Measurements from ENCODE around the gene ZYG11B. TPM values are rescaled to one million over a fixed set of nuclear protein-coding genes. Genes with fewer than 3 reads are reported as not detected.

The ZYG11B gene
- total and polyA plus RNA-seq, 9 of the 15 experiments (the other 6 are each of a cell fraction or from before 2014, with no cell fraction given): 4.9 to 22.2 (median 12.2) TPM

GRCh38 chr1:52686830-52687229 is 39.4 kb upstream of the ZYG11B start:
- DNase-seq (ENCODE audit: extremely low read depth in 1 of 4, low spot score in 3 of 4): no peak
- no peak for ATAC-seq
- no peak for FAIRE-seq
- Histone ChIP-seq H3K9ac (ENCODE audit: insufficient read depth in 1 of 2, low read depth in 2 of 2, low read length in 2 of 2) (no peak overlapping the region), H3K4me1 (replicated peaks in 1 of 2; ENCODE audit: control insufficient read depth in 2 of 2, insufficient read depth in 2 of 2, low read length in 2 of 2) (no peaks in the 10 kb centered on the region; a peak in 1 of 5 replicates), H3K9me3 (replicated peaks; ENCODE audit: control insufficient read depth, insufficient read depth, low read depth, low read length) (no peaks in the 10 kb centered on the region), H3K4me3 (no peak overlapping the region), H3K27ac (ENCODE audit: extremely low read depth, low read depth, low read length) (no peak overlapping the region), H2AFZ (ENCODE audit: low read depth, low read length) (no peak overlapping the region), H3K79me2 (ENCODE audit: control insufficient read depth, insufficient read depth, low read length) (peaks cover 18% of the 10 kb centered on the region), H3K27me3 (ENCODE audit: control insufficient read depth in 2 of 2, insufficient read depth in 2 of 2, low read length in 2 of 2) (no peaks in the 10 kb centered on the region; a peak in 1 of 5 replicates), H4K20me1 (replicated peaks; ENCODE audit: control insufficient read depth, insufficient read depth, low read length) (0 out of 2 replicates have a peak, but pooled peaks cover 4% of the 10 kb centered on the region), H3K9me1 (ENCODE audit: control insufficient read depth, insufficient read depth, low read length) (no peaks in the 10 kb centered on the region), H3K36me3 (ENCODE audit: control insufficient read depth, insufficient read depth, low read length) (peaks cover 68% of the 10 kb centered on the region), H3K4me2 (ENCODE audit: insufficient read depth, low read length) (no peak overlapping the region)
- intact Hi-C loops (cut with micrococcal nuclease): loop anchor here (1.0 to 5.0 kb wide), 3 partner anchors 135 to 790 kb away; no protein-coding TSS in a partner anchor
- in situ Hi-C loops (cut with MboI): loop anchor here (10.0 to 25.0 kb wide), 2 partner anchors 282 to 550 kb away; partner anchors contain the start of genes ORC1, PRPF38A and ZFYVE9
- ChIA-PET CTCF (ENCODE audit: low intra/inter-chr PET ratio) (interaction anchor here (0.6 to 1.1 kb wide), 9 partner anchors 99 to 790 kb away, joined by 3 to 5 read pairs (median 3); partner anchors contain the start of gene TUT4), POLR2A (interaction anchor here (0.6 to 2.6 kb wide), 4 partner anchors 11 to 283 kb away, joined by 3 to 20 read pairs (median 10); partner anchors contain the start of genes COA7, ORC1 and PRPF38A)
- BruUV-seq (replicated peaks): TSS peak; percentile 36
- WGBS (ENCODE audit: insufficient coverage, low coverage, missing lambda C conversion rate): 85% methylated on average over 5 of the region's 5 CpGs
- TF ChIP-seq GATAD2B (IDR thresholded peaks at IDR 0.05; ENCODE audit: borderline replicate concordance) (no peak), MGA (IDR thresholded peaks at IDR 0.05) (no peak), ZNF140 (CRISPR knock-in tag; IDR thresholded peaks at IDR 0.05) (no peak), POLR3A (IDR thresholded peaks at IDR 0.05; ENCODE audit: borderline replicate concordance, extremely low read depth, insufficient read depth, insufficient read length) (no peak), E2F3 (CRISPR knock-in tag; IDR thresholded peaks at IDR 0.05) (no peak), ATF7 (IDR thresholded peaks at IDR 0.05) (no peak), ZNF77 (CRISPR knock-in tag; IDR thresholded peaks at IDR 0.05) (no peak), MIER1 (IDR thresholded peaks at IDR 0.05; ENCODE audit: low read depth) (no peak), BCL6 (CRISPR knock-in tag; IDR thresholded peaks at IDR 0.05) (no peak), ATF3 (IDR thresholded peaks at IDR 0.05) (no peak), ATF3 (CRISPR knock-in tag; conservative IDR thresholded peaks at IDR 0.05) (no peak), MTA1 (IDR thresholded peaks at IDR 0.05; ENCODE audit: borderline replicate concordance) (no peak)

All from K562 (cell line).